Stimulated activated CD8-positive, alpha-beta memory T cell treated with anti-CD3 and anti-CD28 coated beads, Interleukin-12 subunit alpha, Interleukin-12 subunit beta, amount 100 ng/mL, for 4 hours (primary cell): ENCODE data around the gene PPP4R1.
"Not testable (repeated sequence)": the region's sequence is repeated elsewhere in the genome, so short reads cannot be mapped to it uniquely, and the experiment has no call there.

Experiments used
- DNase-seq: peaks from one replicate; pipeline ENCODE4 v3.0.0-alpha.2; 2020; ENCODE audit warnings: low read depth

Gene PPP4R1

DNA sequence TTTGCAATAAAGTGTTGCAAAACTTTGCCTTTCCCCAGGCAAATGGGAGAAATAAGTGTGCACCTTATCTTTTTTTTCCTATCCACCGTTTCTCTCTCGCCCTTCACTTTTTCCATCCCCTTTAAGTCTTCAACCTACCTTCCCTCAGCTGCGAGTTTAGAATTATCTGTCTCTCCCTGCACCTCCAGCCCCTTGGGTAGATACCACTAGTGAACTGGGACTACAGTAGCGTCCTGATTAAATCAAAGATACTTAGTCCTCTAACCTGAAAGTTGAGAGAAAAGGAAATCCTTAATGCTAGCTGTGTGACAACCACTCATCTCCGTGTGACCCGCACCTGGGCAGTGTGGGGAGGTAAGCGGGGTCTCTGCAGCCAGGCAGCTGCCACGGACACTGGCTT is 16.1 kb upstream of the PPP4R1 start:
- no peak for DNase-seq

DNA sequence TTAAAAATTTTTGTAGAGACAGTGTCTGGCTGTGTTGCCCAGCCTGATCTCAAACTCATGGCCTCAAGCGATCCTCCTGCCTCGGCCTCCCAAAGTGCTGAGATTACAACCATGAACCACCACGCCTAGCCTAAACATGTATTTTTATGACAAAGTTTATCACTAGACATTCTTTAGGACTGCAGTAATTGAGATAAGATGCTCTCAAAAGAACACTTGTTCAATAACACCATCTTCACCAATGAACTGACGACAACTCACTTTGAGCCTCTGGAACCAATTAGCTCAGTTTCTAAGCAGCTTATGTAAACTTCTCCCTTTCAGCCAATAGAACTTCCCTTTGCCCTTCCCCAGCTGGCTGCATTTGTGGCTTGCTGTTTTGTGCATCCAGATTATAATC is 15.3 kb upstream of the PPP4R1 start:
- DNase-seq, result no peak

DNA sequence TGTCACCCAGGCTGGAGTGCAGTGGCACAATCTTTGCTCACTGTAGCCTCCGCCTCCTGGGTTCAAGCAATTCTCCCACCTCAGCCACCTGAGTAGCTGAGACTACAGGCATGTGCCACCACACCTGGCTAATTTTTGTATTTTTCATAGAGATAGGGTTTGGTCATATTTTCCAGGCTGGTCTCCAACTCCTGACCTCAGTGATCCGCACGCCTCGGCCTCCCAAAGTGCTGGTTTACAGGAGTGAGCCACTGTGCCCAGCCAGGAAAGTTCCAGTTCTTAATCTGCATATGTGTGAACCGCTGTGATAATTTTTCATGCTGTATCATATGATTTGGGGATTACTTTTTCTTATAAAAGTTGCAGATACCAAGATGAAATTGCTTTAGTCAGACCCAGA is 14.6 kb upstream of the PPP4R1 start:
- no peak for DNase-seq

DNA sequence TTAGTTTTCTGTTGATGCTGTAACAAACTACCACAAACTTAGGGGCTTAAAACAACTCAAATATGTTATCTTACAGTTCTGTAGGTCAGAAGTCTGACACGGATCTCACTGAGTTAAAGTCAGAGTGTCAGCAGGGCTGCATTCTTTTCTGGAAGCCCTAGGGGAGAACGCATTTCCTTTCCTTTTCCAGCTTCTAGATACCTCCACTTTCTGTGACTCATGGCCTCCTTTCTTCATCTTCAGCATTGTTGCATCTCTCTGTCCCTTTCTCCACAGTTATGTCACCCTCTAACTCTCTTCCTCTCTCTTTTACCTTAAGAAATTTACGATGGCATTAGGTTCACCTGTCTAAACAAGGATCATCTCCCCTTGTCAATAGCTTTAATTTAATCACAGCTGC is 13.3 kb upstream of the PPP4R1 start:
- no peak for DNase-seq

DNA sequence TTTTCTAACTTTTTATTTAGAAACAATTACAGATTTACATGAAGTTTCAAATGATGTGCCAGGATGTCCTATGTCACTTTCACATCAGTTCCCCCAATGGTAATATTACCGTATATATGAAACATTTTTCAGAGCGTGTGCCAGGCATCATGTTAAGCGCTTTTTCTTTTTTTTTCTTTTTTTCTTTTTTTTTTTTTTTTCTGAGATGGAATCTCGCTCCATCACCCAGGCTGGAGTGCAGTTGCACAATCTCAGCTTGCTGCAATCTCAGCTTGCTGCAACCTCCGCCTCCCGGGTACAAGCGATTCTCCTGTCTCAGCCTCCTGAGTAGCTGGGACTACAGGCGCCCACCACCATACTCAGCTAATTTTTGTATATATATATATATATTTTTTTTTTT is 5.6 kb upstream of the PPP4R1 start:
- DNase-seq, result no peak

DNA sequence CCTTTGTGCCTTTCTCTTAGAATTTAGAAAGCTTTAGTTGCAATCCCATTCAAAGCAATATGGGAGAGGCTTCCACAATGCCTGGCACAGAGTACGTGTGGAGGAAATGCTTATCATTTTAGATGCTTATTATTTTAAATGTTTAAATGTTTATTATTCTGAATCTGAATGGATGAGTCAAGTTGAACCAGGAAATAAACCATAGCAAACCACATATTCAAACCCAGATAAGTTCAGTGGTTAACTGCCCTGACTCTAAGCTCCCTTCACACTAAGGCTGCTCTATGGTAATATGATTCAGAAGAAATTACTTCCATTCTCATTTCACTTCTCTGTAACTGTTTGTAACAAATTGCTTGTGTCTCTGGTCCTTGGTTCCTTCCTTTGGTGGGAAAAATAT is 5.2 kb upstream of the PPP4R1 start:
- no peak for DNase-seq

DNA sequence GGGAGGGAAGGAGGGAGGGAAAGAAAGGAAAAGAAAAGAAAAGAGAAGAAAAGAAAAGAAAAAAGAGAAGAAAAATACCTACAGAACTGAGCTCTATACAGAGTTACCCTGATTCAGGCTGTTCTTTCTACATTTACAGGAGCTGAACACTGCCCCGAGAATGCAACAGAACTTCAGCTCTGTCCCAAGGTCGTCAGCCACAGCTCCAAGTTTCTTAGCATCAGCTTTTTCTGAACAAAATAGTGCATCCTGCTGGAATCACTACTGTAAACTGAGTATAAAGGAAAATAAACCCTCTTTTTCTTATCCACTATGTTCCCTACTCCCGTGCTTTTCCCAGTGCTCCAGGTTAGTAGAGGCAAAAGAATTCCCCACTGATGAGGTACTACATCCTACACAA is 4.7 kb upstream of the PPP4R1 start:
- DNase-seq, result no peak

DNA sequence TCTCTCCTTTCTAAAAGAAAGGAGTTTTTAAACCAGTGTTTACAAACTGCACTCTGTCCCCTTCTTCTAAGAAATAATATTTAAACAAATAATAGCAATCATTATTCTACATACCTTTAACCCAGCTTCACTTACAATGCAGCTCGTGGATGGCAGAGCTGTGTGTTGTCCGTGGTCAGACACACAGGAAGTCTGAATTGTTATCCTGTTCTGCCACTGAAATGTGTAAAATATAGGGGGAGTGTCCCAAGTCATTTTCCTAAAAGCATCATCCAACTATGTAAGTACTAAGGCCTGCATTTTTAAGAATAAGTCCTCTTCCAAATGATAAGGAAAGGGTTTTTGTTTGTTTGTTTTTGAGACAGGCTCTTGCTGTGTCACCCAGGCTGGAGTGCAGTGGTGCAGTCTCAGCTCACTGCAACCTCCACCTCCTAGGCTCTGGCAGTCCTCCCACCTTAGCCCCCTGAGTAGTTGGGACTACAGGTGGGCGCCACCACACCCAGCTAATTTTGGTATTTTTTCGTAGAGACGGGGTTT is 2.7 kb upstream of the PPP4R1 start:
- no peak for DNase-seq

DNA sequence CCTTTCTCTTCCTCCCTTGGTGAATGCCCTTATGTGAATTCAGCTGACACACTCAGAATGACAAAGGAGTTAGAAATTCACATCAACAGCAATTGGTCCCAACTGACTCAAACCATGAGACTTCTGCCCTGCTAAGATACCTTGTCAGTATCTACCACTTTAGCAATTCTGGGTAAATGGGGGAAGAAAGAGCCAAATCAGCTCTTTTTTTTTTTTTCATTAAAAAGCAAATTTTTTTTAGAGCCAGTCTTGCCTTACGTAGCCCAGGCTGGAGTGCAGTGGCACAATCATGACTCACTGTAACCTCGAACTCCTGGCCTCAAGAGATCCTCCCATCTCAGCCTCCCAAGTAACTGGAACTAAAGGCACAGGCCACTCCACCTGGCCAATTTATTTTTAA is 1.7 kb upstream of the PPP4R1 start:
- DNase-seq, result no peak

DNA sequence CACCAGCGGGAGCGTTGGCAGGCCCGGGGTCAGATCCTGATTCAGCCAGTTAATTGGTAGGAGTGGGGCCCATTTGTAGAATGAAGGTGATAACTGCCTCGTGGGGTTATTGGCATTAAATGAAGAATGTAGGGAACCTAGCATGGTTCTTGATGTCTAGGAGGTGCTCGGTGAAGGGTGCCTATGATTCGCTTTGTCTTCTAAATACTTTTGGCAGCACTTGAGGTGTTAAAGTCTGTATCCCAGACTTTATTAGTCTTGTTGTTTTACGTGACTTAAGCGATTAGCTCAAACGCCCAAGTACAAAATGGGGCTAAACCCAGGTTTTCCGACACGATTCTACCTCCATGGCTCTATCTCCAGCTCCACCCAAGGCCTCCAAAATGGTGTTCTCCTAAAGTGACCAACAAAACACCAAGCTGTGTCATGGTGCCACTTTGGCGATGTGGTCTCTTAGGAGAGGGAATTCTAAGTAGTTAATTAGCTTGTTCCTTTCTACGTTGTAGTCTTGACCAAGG is 980 bp upstream of the PPP4R1 start:
- DNase-seq, result no peak

DNA sequence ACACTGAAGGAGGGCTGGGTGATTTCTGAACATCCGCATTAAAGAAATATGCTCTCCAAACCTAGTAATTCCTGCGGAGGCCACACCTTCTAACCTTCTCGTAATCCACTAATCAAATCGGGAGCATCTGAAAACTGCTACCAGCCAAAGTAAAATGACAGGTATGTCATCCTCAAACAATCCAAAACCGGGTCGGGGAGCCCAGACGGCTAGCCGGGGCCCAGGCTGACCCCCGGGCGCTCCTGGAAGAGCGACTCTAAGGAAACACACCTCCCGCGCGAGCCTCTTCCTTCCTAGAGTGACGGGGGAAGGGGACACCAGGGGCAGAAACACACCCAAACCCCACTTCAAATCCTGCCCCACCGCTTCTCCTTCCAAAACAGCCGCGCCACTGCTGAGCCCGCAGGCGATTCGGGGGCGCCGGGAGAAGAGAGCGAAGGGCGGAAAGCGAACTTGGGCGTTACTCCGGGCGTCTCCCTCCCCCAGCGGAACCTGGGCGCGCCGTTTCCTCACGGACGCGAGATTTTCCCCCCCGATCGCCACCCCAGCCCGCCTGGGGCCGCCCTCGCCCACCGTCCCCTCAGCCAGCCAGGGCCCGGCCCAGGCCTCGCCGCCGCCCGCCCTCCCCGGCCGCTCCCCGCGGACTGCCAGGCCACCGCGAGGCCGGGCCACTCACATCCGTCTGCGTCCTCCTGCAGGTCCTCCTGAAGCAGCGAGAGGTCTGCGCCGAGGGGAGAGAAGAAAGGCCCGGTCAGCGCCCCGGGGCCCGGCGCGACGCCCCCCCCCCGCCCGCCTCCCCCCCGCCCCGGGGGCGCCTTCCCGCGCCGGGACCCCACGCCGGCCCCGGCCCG is 584 bp downstream of the PPP4R1 start:
- DNase-seq, result peak; percentile 17

DNA sequence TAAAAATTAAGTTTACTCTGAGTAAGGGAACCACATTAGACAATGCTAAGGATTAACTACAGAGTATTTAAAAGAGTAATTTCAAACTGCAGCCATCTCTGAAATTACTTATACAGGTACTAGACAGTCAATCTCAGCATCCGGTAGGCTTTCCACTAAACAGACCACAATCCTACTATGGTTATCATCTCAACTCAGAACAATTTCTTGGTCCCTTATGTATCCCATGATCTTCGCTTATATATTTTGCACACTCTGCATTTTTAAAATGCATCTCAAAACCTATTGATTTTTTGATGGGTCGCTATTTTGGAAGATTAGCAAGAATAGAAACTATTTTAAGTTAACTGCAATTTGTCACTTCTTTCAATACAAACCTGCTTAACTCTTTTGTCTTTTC is 1.4 kb downstream of the PPP4R1 start:
- no peak for DNase-seq

DNA sequence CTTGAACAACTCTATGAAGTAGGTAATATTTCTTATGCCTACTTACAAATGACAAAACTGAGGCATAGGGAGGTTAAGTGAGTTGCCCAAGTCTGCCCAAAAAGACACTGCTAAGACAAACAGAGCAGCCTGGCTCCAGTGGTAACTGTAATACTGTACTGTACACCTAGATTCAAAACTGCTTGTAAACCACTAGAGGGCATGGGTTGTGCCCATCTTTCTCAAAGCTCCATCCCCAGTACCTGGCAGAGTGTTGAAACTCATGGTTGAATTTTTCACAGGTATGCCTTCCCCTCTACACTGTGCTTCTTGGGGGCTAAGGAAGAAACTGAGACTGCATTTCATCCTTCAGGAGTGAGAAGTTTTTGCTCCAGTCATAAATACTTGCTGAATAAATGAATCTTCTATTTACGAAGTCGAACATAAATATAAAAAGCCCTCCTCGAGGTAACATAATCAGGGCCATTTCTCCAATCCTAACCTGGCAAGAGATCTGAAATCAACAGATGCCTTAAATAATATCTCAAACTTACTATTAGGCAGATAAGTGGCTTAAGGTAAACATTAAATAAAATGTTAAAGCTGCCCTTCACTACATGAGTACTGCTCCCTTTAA is 2.0 kb downstream of the PPP4R1 start:
- no peak for DNase-seq

DNA sequence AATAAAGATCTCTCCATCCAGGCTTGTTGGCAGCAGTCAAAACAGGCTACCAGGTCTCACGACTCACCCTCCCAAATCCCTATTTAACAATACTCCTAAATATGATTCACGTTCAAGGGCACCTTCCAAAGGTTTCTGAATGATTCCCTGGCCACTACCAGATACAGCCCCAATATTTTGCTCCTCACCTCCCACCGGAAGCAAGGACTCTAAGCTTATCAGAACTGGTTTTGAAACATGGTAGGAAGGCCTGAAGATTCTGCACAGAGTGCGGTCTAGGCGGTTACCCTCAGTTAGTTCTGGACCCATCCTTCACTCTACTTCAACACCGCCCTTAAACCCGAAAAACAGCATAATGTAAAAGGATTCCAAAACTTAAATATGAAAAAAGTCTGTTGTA is 5.2 kb downstream of the PPP4R1 start:
- no peak for DNase-seq

DNA sequence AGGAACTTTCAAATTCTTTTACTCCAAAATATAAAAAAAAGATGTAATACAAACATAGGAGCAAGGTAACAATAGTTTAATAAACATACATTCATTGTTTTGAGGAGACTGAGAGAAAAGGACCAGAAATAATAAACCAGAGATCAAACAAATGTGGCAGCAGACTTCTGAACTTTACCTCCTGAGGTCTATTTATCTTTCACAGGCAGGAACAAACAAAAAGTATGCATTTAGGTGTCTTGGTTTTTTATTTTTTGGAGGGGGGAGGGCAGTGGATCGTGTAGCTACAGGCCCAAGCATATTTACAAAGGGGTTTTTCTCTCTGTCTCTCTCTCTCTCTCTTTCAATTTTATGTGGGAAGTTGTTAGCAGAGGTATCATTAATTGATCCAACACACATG is 5.6 kb downstream of the PPP4R1 start:
- no peak for DNase-seq

DNA sequence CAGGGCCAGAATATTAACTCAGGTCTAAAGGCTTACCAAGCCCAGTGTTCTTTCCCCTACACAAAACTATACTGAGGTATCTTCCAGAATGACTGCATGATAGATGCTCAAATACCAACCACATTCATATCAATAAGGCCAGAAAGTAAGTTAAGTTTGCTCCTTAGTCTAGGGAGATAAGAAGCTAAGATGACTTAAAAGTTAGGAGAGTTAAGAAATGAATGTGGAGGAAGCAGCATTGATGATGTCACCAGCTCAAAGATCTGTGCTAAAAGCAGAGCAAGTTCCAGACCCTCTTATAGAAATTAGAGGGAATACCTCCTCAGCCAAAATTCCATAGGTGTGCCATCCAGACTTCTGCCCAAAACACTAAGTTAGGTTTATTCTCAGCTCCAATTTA is 6.1 kb downstream of the PPP4R1 start:
- DNase-seq, result no peak

DNA sequence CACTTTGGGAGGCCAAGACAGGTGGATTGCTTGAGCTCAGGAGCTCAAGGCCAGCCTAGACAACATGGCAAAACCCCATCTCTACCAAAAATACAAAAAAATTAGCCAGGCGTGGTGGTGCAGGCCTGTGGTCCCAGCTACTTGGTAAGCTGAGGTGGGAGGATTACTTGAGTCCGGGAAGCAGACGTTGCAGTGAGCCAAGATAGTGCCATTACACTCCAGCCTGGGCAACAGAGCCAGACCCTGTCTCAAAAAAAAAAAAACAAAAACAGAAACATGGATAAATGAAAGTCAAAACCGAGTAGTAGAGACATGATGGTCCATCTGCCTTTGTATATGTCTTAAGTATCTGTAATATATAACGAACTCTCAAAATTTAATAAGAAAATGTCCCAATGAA is 7.2 kb downstream of the PPP4R1 start:
- not testable (repeated sequence) for DNase-seq

DNA sequence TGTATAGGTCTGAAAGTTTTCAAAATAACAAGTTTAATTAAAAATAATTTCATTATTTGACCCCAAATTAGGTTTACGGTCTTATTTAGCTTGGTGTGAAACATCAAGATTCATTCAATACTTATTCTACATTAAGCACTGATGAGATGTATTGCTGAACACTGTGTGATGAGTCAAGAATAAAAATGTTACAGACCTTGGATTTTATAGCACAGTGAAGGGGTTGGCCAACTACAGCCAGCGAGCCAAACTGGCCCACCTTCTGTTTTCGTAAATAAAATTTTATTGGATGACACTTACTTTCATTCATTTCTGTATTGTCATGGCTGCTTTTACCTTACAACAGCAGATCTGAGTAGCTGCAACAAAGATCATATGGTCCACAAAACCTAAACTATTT is 8.3 kb downstream of the PPP4R1 start:
- DNase-seq, result no peak

DNA sequence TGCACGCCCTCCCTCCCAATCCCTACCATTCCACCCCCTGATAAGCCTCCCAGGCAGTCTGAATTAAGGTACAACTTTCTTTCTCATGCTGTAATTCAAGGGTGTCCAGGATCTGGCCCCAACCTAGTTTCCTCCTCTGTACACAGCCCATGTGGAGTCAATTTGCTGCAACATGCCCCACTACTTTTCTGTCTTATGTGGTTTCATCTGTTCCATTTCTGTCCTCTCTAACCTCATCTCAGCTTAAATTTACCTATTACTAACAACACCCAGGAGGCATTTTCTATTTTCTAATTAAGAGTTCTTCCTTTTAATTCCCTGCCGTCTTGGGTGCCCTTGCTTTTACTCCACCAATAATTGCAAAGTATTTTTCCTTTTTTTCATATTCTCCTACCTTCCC is 10.0 kb downstream of the PPP4R1 start:
- DNase-seq, result no peak

DNA sequence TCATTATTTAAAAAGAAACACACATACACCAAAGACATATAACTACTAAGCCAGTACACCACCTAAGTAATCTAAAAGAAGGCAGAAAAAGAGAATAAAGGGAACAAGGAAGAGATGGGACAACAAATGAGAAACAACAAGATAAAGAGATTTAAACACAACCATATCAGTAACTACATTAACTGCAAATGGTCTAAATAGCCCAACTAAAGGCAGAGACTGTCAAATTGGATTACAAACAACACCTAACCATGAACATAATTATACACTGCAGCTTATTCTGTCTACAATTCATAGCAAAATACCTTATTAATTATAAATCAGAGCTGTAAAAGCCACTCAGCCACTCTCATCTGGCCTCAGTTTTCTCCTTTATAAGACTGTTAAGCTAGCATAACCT is 15.0 kb downstream of the PPP4R1 start:
- DNase-seq, result no peak

DNA sequence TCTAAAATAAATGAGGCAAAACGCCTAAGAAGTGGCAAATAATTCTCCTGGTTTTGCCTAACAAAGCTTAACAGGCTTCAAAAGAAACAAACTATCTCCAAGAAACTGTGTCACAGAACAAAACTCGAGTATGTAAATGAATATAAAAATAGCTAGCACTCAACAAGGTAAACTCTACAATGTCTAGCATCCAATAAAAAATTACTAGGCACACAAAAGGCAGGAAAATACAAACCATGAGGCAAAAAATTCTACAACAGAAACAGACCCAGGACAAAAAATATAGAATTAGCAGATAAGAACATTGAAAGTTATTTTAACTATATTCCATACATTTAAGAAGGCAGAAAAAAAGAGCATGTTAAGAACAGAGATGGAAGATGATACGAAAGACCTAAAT is 16.8 kb downstream of the PPP4R1 start:
- no peak for DNase-seq

DNA sequence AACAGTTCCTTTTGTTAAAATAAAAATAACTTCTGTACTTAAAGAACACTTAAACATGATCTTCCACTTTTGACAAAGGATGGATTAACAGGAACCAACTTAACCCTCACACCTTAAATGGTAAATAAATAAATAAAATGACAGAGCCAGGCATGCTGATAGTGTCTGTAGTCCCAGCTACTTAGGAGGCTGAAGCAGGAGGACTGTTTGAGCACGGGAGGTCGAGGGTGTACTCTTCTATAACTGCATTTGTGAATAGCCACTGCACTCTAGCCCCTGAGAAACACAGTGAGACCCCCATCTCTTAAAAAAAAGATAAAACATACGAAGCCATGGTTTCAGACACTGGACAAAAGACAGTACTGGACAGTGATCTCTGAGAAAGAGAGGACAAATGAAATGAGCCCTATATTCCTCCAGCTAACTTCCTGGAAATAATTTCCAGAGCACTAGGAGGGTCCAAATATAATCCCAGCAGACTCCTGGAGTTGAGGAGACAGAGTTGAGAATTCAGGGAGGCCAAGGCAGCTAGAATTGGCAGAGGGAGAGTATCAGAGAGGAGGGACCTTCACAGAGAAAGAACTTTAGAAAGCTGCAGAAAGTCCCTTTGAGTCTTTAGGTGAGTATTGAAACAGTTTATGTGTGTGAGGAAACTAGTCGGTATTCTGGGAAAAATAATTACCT is 17.4 kb downstream of the PPP4R1 start:
- DNase-seq, result no peak

DNA sequence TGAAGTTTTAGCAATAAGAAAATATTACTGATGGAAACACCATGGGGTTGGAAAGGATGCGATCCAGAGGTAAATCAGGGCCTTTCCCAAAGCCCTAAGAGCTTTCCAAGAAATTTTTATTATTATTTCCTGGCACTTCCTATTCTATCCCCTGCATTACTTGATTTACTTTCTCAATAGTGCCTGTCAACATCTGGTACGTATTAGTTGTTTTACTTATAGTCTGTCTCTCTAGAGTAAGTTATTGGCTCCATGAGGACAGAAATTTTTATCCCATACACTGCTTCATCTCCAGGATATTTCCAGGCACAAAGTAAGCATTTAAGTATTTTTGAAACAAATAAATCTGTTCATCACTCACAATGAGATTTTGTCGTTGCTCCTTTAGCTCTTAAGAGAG is 18.1 kb downstream of the PPP4R1 start:
- no peak for DNase-seq
